Gastrocnemius medialis (tissue), 4 donors: ENCODE results near the gene MAD1L1.

Experiments
- CTCF ChIP-seq, 5 experiments: fragments of 450-650 bp in 3 of 5; fragments of 200-600 bp in 2 of 5; sonication (generic) in 2 of 5; IDR thresholded peaks in 4 of 5; conservative IDR thresholded peaks in 1 of 5; 1 replicate in 4 of 5; 2 replicates in 1 of 5; pipeline ENCODE4 v1.5.1; 2016 to 2019; ENCODE audit warnings: antibody characterized with exemption in 5 of 5, mild to moderate bottlenecking in 3 of 5, moderate library complexity in 3 of 5
- POLR2A ChIP-seq, 2 donors: fragments of 450-650 bp; IDR thresholded peaks; one replicate each; pipeline ENCODE4 v1.6.1; 2017; ENCODE audit warnings: antibody characterized with exemption in 2 of 2, mild to moderate bottlenecking in 2 of 2, moderate library complexity in 2 of 2

DNA sequence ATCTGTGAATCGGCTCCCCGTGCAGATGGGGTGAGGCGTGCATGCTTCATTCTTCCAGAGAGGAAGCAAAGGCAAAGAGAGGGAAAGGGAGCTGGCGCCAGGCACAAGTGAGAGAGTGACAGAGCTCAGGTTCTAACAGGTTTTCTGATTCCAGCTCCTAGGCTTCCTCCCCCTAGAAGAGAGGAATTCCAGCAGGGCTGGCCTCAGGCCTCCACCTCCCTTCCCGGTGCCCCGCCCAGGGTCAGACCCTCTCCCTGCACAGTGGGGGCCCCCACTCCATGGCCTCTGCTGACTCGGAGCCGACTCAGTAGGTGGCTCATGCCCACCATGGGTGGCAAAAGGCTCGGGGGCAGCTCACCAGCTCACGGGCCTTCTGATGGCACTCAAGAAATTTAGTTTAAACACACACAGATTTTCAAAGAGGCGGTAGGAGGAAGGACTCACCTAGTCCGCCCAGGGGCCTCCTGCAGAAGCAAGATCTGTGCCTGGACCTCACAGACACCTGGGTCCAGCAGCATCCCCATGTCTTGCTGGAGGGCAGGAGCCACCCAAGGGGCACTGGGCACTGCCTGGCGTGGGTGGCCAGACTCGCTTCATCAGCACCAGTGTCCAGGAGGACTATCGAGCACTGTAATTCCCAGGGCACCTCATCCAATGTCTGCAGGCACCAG is 183.5 kb downstream of the MAD1L1 start:
- TF ChIP-seq CTCF (IDR thresholded peaks at IDR 0.05 in 4 of 5, conservative IDR thresholded peaks at IDR 0.05 in 1 of 5) (no peak), POLR2A (IDR thresholded peaks at IDR 0.05) (no peak)
